ENCODE data around the gene ITGB1BP2.
"Not testable (repeated sequence)": the region's sequence is repeated elsewhere in the genome, so short reads cannot be mapped to it uniquely, and the experiment has no call there.

Gene ITGB1BP2

GRCh38 chrX:71304561-71304960 is 3.0 kb downstream of the ITGB1BP2 start:
- Histone ChIP-seq H3K27me3 (ENCODE audit: insufficient read depth, low read length) (no peaks in the 10 kb centered on the region), H3K4me3 (ENCODE audit: low read length) (no peak overlapping the region), H3K9me3 (ENCODE audit: insufficient read depth, low read depth, low read length) (no peaks in the 10 kb centered on the region), H3K36me3 (ENCODE audit: insufficient read depth, low read length) (peaks cover 49% of the 10 kb centered on the region), H3K4me1 (ENCODE audit: insufficient read depth, low read length) (no peaks in the 10 kb centered on the region), H3K9ac (ENCODE audit: low read depth, low read length) (no peak overlapping the region), H3K27ac (ENCODE audit: low read depth, low read length) (no peak overlapping the region)
- 91% methylated on average over 2 of the region's 2 CpGs for WGBS

GRCh38 chrX:71315917-71316316 is 14.4 kb downstream of the ITGB1BP2 start:
- Histone ChIP-seq H3K9me3 (ENCODE audit: insufficient read depth, low read depth, low read length) (no peaks in the 10 kb centered on the region), H3K36me3 (ENCODE audit: insufficient read depth, low read length) (no peaks in the 10 kb centered on the region), H3K4me1 (ENCODE audit: insufficient read depth, low read length) (no peaks in the 10 kb centered on the region), H3K27ac (ENCODE audit: low read depth, low read length) (no peak overlapping the region), H3K27me3 (ENCODE audit: insufficient read depth, low read length) (no peaks in the 10 kb centered on the region), H3K9ac (ENCODE audit: low read depth, low read length) (no peak overlapping the region), H3K4me3 (ENCODE audit: low read length) (no peak overlapping the region)
- 96% methylated on average over 6 of the region's 7 CpGs for WGBS

GRCh38 chrX:71316959-71317358 is 15.4 kb downstream of the ITGB1BP2 start:
- no CpG with 5 or more reads among the region's 1 CpG for WGBS
- H3K4me3 ChIP-seq (ENCODE audit: low read length); H3K9me3 ChIP-seq (ENCODE audit: insufficient read depth, low read depth, low read length); H3K36me3 ChIP-seq (ENCODE audit: insufficient read depth, low read length); H3K27me3 ChIP-seq (ENCODE audit: insufficient read depth, low read length); H3K9ac ChIP-seq (ENCODE audit: low read depth, low read length); H3K27ac ChIP-seq (ENCODE audit: low read depth, low read length); H3K4me1 ChIP-seq (ENCODE audit: insufficient read depth, low read length): not testable (repeated sequence)

GRCh38 chrX:71320126-71320525 is 18.6 kb downstream of the ITGB1BP2 start:
- Histone ChIP-seq H3K4me3 (ENCODE audit: low read length) (no peak overlapping the region), H3K9me3 (ENCODE audit: insufficient read depth, low read depth, low read length) (no peaks in the 10 kb centered on the region), H3K27me3 (ENCODE audit: insufficient read depth, low read length) (no peaks in the 10 kb centered on the region), H3K36me3 (ENCODE audit: insufficient read depth, low read length) (no peaks in the 10 kb centered on the region), H3K4me1 (ENCODE audit: insufficient read depth, low read length) (no peaks in the 10 kb centered on the region), H3K27ac (ENCODE audit: low read depth, low read length) (no peak overlapping the region), H3K9ac (ENCODE audit: low read depth, low read length) (no peak overlapping the region)
- WGBS = 93% methylated on average over 1 of the region's 1 CpG

GRCh38 chrX:71321731-71322130 is 20.2 kb downstream of the ITGB1BP2 start:
- no peak overlapping the region for H3K27ac ChIP-seq (ENCODE audit: low read depth, low read length)
- H3K9me3 ChIP-seq (ENCODE audit: insufficient read depth, low read depth, low read length) = 0 out of 2 replicates have a peak, but pooled peaks cover 3% of the 10 kb centered on the region
- WGBS = no CpG with 5 or more reads among the region's 1 CpG
- H3K4me1 ChIP-seq (ENCODE audit: insufficient read depth, low read length) = no peaks in the 10 kb centered on the region
- H3K9ac ChIP-seq (ENCODE audit: low read depth, low read length) = no peak overlapping the region
- H3K4me3 ChIP-seq (ENCODE audit: low read length) = no peak overlapping the region
- no peaks in the 10 kb centered on the region for H3K36me3 ChIP-seq (ENCODE audit: insufficient read depth, low read length)
- no peaks in the 10 kb centered on the region for H3K27me3 ChIP-seq (ENCODE audit: insufficient read depth, low read length)

- H3K27me3 ChIP-seq (ENCODE audit: insufficient read depth, low read length); H3K27ac ChIP-seq (ENCODE audit: low read depth, low read length); H3K9me3 ChIP-seq (ENCODE audit: insufficient read depth, low read depth, low read length); H3K4me1 ChIP-seq (ENCODE audit: insufficient read depth, low read length); H3K36me3 ChIP-seq (ENCODE audit: insufficient read depth, low read length); H3K9ac ChIP-seq (ENCODE audit: low read depth, low read length); H3K4me3 ChIP-seq (ENCODE audit: low read length): not testable (repeated sequence)
- WGBS = 97% methylated on average over 11 of the region's 11 CpGs
Observed at GRCh38 chrX:71324452-71324851, 22.9 kb downstream of the ITGB1BP2 start.

GRCh38 chrX:71326394-71326793 is 24.8 kb downstream of the ITGB1BP2 start:
- H3K36me3 ChIP-seq (ENCODE audit: insufficient read depth, low read length) = no peaks in the 10 kb centered on the region
- H3K4me1 ChIP-seq (ENCODE audit: insufficient read depth, low read length) = no peaks in the 10 kb centered on the region
- no peak overlapping the region for H3K27ac ChIP-seq (ENCODE audit: low read depth, low read length)
- no peaks in the 10 kb centered on the region for H3K27me3 ChIP-seq (ENCODE audit: insufficient read depth, low read length)
- H3K9me3 ChIP-seq (ENCODE audit: insufficient read depth, low read depth, low read length) = 0 out of 2 replicates have a peak, but pooled peaks cover 6% of the 10 kb centered on the region
- H3K4me3 ChIP-seq (ENCODE audit: low read length) = no peak overlapping the region
- 96% methylated on average over 2 of the region's 3 CpGs for WGBS
- H3K9ac ChIP-seq (ENCODE audit: low read depth, low read length) = no peak overlapping the region

GRCh38 chrX:71349151-71349665 is 47.7 kb downstream of the ITGB1BP2 start:
- not testable (repeated sequence) for H3K36me3 ChIP-seq (ENCODE audit: insufficient read depth, low read length); H3K27ac ChIP-seq (ENCODE audit: low read depth, low read length); H3K4me1 ChIP-seq (ENCODE audit: insufficient read depth, low read length); H3K27me3 ChIP-seq (ENCODE audit: insufficient read depth, low read length); H3K9me3 ChIP-seq (ENCODE audit: insufficient read depth, low read depth, low read length); H3K9ac ChIP-seq (ENCODE audit: low read depth, low read length); H3K4me3 ChIP-seq (ENCODE audit: low read length)
- WGBS = 100% methylated on average over 1 of the region's 5 CpGs

- no CpG with 5 or more reads among the region's 6 CpGs for WGBS
- H3K27me3 ChIP-seq (ENCODE audit: insufficient read depth, low read length) = not testable (repeated sequence)
Observed at GRCh38 chrX:71349867-71350266, 48.3 kb downstream of the ITGB1BP2 start.

GRCh38 chrX:71352439-71352838 is 50.9 kb downstream of the ITGB1BP2 start:
- not testable (repeated sequence) for H3K4me1 ChIP-seq (ENCODE audit: insufficient read depth, low read length); H3K9me3 ChIP-seq (ENCODE audit: insufficient read depth, low read depth, low read length); H3K27me3 ChIP-seq (ENCODE audit: insufficient read depth, low read length); H3K36me3 ChIP-seq (ENCODE audit: insufficient read depth, low read length); H3K27ac ChIP-seq (ENCODE audit: low read depth, low read length); H3K9ac ChIP-seq (ENCODE audit: low read depth, low read length); H3K4me3 ChIP-seq (ENCODE audit: low read length)
- WGBS = 94% methylated on average over 5 of the region's 5 CpGs

More at GRCh38 chrX:71349867-71350266, 48.3 kb downstream of the ITGB1BP2 start:
- H3K36me3 ChIP-seq (ENCODE audit: insufficient read depth, low read length); H3K4me1 ChIP-seq (ENCODE audit: insufficient read depth, low read length); H3K27ac ChIP-seq (ENCODE audit: low read depth, low read length); H3K9ac ChIP-seq (ENCODE audit: low read depth, low read length); H3K4me3 ChIP-seq (ENCODE audit: low read length); H3K9me3 ChIP-seq (ENCODE audit: insufficient read depth, low read depth, low read length): not testable (repeated sequence)
